Thyroid gland (tissue), 4 donors: ENCODE data around the gene ABCC8.

ENCODE experiments used
- POLR2A ChIP-seq, 2 donors: fragments of 450-650 bp; IDR thresholded peaks; one replicate each; pipeline ENCODE4 v1.6.1; 2017; ENCODE audit warnings: antibody characterized with exemption in 2 of 2, mild to moderate bottlenecking in 2 of 2, moderate library complexity in 1 of 2
- TF ChIP-seq, protein P1 (sequence below), 6 experiments: fragments of 200-600 bp in 3 of 6; fragments of 450-650 bp in 3 of 6; sonication (generic) in 3 of 6; IDR thresholded peaks; one replicate each; pipeline ENCODE4 v1.5.1; 2016 to 2019; ENCODE audit warnings: antibody characterized with exemption in 6 of 6, mild to moderate bottlenecking in 2 of 6, inconsistent platforms in 1 of 6, moderate library complexity in 1 of 6

DNA sequence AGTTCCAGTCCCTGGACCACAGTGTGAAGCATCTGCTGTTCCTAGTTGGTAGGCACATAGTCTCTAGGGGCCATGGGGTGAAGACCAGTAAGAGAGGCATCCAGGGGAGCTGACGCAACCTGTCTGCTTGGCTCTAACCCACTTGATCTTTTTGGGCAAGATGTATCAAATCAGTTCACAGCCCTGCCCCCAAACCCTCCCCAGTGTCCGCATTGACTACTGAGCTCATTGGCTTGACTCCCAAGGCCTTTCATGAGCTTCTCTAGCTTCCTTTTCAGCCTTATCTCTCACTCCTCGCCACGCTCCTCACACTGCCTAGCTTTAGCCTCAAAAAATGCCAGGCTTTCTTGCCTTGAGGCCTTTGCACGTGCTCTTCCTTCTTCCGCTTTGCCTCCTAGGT, 29.7 kb upstream of the ABCC8 start:
- TF ChIP-seq, protein P1, sequence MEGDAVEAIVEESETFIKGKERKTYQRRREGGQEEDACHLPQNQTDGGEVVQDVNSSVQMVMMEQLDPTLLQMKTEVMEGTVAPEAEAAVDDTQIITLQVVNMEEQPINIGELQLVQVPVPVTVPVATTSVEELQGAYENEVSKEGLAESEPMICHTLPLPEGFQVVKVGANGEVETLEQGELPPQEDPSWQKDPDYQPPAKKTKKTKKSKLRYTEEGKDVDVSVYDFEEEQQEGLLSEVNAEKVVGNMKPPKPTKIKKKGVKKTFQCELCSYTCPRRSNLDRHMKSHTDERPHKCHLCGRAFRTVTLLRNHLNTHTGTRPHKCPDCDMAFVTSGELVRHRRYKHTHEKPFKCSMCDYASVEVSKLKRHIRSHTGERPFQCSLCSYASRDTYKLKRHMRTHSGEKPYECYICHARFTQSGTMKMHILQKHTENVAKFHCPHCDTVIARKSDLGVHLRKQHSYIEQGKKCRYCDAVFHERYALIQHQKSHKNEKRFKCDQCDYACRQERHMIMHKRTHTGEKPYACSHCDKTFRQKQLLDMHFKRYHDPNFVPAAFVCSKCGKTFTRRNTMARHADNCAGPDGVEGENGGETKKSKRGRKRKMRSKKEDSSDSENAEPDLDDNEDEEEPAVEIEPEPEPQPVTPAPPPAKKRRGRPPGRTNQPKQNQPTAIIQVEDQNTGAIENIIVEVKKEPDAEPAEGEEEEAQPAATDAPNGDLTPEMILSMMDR (IDR thresholded peaks at IDR 0.05), result no peak
- no peak for TF ChIP-seq POLR2A (IDR thresholded peaks at IDR 0.05)
